ENCODE results near the gene AKAP12. TPM values are rescaled to one million over a fixed set of nuclear protein-coding genes. Genes with fewer than 3 reads are reported as not detected.

Gene AKAP12
- polyA plus RNA-seq, 1 donor (not counting 4 experiments of a cell fraction or from before 2014, with no cell fraction given): 0.56 TPM

GRCh38 chr6:151284548-151285017, 44.8 kb downstream of the AKAP12 start:
- TF ChIP-seq EZH2 (IDR thresholded peaks at IDR 0.05; ENCODE audit: low read length) (no peak), CTCF (optimal IDR thresholded peaks at IDR 0.05 in 1 of 3, IDR thresholded peaks at IDR 0.05 in 1 of 3, conservative IDR thresholded peaks at IDR 0.05 in 1 of 3; ENCODE audit: extremely low read depth in 1 of 3, insufficient read depth in 2 of 3, low read length in 3 of 3) (no peak)
- no peaks in the 10 kb centered on the region for H3K36me3 ChIP-seq (ENCODE audit: control insufficient read depth in 2 of 2, extremely low read depth in 1 of 2, insufficient read depth in 2 of 2, low read length in 2 of 2)
- H3K79me2 ChIP-seq (ENCODE audit: control insufficient read depth, insufficient read depth, low read length): no peaks in the 10 kb centered on the region
- no peaks in the 10 kb centered on the region for H3K27me3 ChIP-seq (ENCODE audit: control insufficient read depth, extremely low read depth, insufficient read depth, low read length)
- no peak overlapping the region for H2AFZ ChIP-seq (ENCODE audit: control insufficient read depth, low read length)
- no peak overlapping the region for H3K9ac ChIP-seq (ENCODE audit: control insufficient read depth, extremely low read depth, insufficient read depth, low read length)
- no peak overlapping the region for H3K27ac ChIP-seq (ENCODE audit: control insufficient read depth, insufficient read depth, low read length)
- H3K4me1 ChIP-seq (ENCODE audit: control insufficient read depth, extremely low read depth, insufficient read depth, low read length): peaks cover 6% of the 10 kb centered on the region
- no peak overlapping the region for H3K4me2 ChIP-seq (ENCODE audit: control insufficient read depth, extremely low read depth, insufficient read depth, low read depth, low read length)
- H4K20me1 ChIP-seq (ENCODE audit: control insufficient read depth, extremely low read depth, insufficient read depth, low read length): no peaks in the 10 kb centered on the region
- dilution Hi-C loops (cut with MboI; ENCODE audit: extremely low pct_ligation_motif_present, low sequenced_read_pairs): no loop called here
- no peak overlapping the region for H3K4me3 ChIP-seq (ENCODE audit: control insufficient read depth in 2 of 3, extremely low read depth in 1 of 3, insufficient read depth in 2 of 3, low read depth in 1 of 3, low read length in 3 of 3)
- no peaks in the 10 kb centered on the region for H3K9me3 ChIP-seq (ENCODE audit: control insufficient read depth, low read depth, low read length)
- no peaks in the 10 kb centered on the region for H3K9me1 ChIP-seq (ENCODE audit: control insufficient read depth, extremely low read depth, insufficient read depth, low read length)
- FAIRE-seq: no peak
- no peak for DNase-seq (ENCODE audit: low read depth, low spot score)

DNA sequence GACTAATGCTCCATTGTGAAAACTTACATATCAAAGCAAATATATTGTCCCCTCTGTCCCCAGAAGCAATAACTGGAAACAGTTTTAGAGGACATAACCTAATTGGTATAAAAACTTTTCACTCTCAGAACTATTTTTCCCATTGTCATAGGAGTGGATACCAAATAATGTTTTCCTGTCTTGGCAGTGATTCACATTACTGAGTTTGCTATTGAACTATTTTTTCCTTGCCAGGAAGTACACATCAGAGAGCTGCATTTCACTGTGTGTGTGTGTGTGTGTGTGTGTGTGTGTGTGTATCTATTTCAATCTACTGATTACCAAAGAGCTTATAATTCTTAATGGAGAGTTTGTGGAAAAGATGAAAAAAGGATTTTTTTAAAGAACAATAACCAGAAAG, 45.4 kb downstream of the AKAP12 start:
- Histone ChIP-seq H3K4me1 (ENCODE audit: control insufficient read depth, extremely low read depth, insufficient read depth, low read length) (peaks cover 6% of the 10 kb centered on the region), H3K9ac (ENCODE audit: control insufficient read depth, extremely low read depth, insufficient read depth, low read length) (no peak overlapping the region), H3K4me3 (ENCODE audit: control insufficient read depth in 2 of 3, extremely low read depth in 1 of 3, insufficient read depth in 2 of 3, low read depth in 1 of 3, low read length in 3 of 3) (no peak overlapping the region), H3K36me3 (ENCODE audit: control insufficient read depth in 2 of 2, extremely low read depth in 1 of 2, insufficient read depth in 2 of 2, low read length in 2 of 2) (no peaks in the 10 kb centered on the region), H3K9me3 (ENCODE audit: control insufficient read depth, low read depth, low read length) (no peaks in the 10 kb centered on the region), H4K20me1 (ENCODE audit: control insufficient read depth, extremely low read depth, insufficient read depth, low read length) (no peaks in the 10 kb centered on the region), H3K79me2 (ENCODE audit: control insufficient read depth, insufficient read depth, low read length) (no peaks in the 10 kb centered on the region), H3K27ac (ENCODE audit: control insufficient read depth, insufficient read depth, low read length) (no peak overlapping the region), H3K9me1 (ENCODE audit: control insufficient read depth, extremely low read depth, insufficient read depth, low read length) (no peaks in the 10 kb centered on the region), H2AFZ (ENCODE audit: control insufficient read depth, low read length) (no peak overlapping the region), H3K4me2 (ENCODE audit: control insufficient read depth, extremely low read depth, insufficient read depth, low read depth, low read length) (no peak overlapping the region), H3K27me3 (ENCODE audit: control insufficient read depth, extremely low read depth, insufficient read depth, low read length) (no peaks in the 10 kb centered on the region)
- TF ChIP-seq CTCF (optimal IDR thresholded peaks at IDR 0.05 in 1 of 3, IDR thresholded peaks at IDR 0.05 in 1 of 3, conservative IDR thresholded peaks at IDR 0.05 in 1 of 3; ENCODE audit: extremely low read depth in 1 of 3, insufficient read depth in 2 of 3, low read length in 3 of 3): no peak
- TF ChIP-seq EZH2 (IDR thresholded peaks at IDR 0.05; ENCODE audit: low read length): no peak
- FAIRE-seq (no peak), DNase-seq (ENCODE audit: low read depth, low spot score) (no peak)
- dilution Hi-C loops (cut with MboI; ENCODE audit: extremely low pct_ligation_motif_present, low sequenced_read_pairs): no loop called here
